ENCODE measurements around the gene AMN.

DNA sequence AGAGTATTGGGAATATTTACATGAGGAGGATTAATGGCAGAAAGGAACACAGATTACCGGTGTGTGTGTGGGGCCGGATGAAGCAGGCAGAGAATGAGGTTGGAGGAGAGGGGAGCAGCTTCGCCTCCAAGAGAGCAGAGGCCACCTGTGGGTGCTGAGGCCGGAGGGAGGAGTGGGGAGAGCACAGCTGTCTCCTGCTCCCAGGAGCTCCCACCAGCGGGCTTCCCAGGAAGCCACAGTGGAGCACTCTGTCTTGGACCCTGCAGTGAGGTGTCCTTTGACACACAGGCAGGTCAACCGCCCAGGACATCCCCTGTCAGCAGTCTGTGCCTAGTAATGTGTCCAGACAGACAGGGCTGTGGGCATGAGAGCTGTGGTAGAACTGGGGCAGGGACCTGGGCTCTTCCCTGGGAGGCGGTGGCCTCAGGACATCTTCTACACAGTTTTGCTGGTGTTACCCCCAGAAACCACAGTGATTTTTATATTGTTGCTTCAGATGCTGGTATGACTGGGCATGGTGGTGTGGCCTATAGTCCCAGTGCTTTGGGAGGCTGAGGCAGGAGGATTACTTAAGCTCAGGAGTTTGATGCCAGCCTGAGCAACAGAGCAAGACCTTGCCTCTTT is 18.5 kb upstream of the AMN start:
- TF ChIP-seq, protein P1, sequence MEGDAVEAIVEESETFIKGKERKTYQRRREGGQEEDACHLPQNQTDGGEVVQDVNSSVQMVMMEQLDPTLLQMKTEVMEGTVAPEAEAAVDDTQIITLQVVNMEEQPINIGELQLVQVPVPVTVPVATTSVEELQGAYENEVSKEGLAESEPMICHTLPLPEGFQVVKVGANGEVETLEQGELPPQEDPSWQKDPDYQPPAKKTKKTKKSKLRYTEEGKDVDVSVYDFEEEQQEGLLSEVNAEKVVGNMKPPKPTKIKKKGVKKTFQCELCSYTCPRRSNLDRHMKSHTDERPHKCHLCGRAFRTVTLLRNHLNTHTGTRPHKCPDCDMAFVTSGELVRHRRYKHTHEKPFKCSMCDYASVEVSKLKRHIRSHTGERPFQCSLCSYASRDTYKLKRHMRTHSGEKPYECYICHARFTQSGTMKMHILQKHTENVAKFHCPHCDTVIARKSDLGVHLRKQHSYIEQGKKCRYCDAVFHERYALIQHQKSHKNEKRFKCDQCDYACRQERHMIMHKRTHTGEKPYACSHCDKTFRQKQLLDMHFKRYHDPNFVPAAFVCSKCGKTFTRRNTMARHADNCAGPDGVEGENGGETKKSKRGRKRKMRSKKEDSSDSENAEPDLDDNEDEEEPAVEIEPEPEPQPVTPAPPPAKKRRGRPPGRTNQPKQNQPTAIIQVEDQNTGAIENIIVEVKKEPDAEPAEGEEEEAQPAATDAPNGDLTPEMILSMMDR (IDR thresholded peaks at IDR 0.05): no peak
- TF ChIP-seq POLR2AphosphoS5 (IDR thresholded peaks at IDR 0.05; ENCODE audit: insufficient read depth in 1 of 2, low read depth in 1 of 2): no peak
